Measurements from ENCODE around the gene MAZ. TPM values are rescaled to one million over a fixed set of nuclear protein-coding genes. Genes with fewer than 3 reads are reported as not detected.
A peak's percentile ranks its signal among the peaks of the same experiment; 100 is the strongest.

MAZ gene
- total and polyA plus RNA-seq, 2 of the 13 experiments (the other 11 are each of a cell fraction or from before 2014, with no cell fraction given) = 203 to 277 TPM

GRCh38 chr16:29804455-29805231 lies 1.7 kb upstream of the MAZ start (continued):
- no peak for TF ChIP-seq ZBTB10 (CRISPR knock-in tag; IDR thresholded peaks at IDR 0.05; ENCODE audit: borderline replicate concordance)
- TF ChIP-seq ERF (CRISPR knock-in tag; IDR thresholded peaks at IDR 0.05) = no peak
- TF ChIP-seq HMG20B (CRISPR knock-in tag; conservative IDR thresholded peaks at IDR 0.05) = no peak
- TF ChIP-seq PHB2 (IDR thresholded peaks at IDR 0.05; ENCODE audit: partially characterized antibody) = no peak
- no peak for TF ChIP-seq GLI4 (CRISPR knock-in tag; IDR thresholded peaks at IDR 0.05; ENCODE audit: borderline replicate concordance)
- no peak for TF ChIP-seq ZNF788 (CRISPR knock-in tag; IDR thresholded peaks at IDR 0.05; ENCODE audit: borderline replicate concordance)
- TF ChIP-seq TEF (CRISPR knock-in tag; IDR thresholded peaks at IDR 0.05) = peak; percentile 56; the same call in 1 of the 2 replicates
- no peak for TF ChIP-seq CENPT (CRISPR knock-in tag; IDR thresholded peaks at IDR 0.05; ENCODE audit: low read depth)
- 0 out of 2 replicates have a peak, but pooled peaks have one; percentile 19 for TF ChIP-seq TFAP4 (IDR thresholded peaks at IDR 0.05; ENCODE audit: borderline replicate concordance, low read depth)
- TF ChIP-seq REL (CRISPR knock-in tag; conservative IDR thresholded peaks at IDR 0.05) = no peak
- TF ChIP-seq CENPBD1 (CRISPR knock-in tag; IDR thresholded peaks at IDR 0.05; ENCODE audit: borderline replicate concordance, low read depth) = no peak
- TF ChIP-seq SP2 (CRISPR knock-in tag; IDR thresholded peaks at IDR 0.05) = no peak
- no peak for TF ChIP-seq MAFG (CRISPR knock-in tag; IDR thresholded peaks at IDR 0.05)
- no peak for TF ChIP-seq RERE (CRISPR knock-in tag; IDR thresholded peaks at IDR 0.05; ENCODE audit: low read depth)
- TF ChIP-seq BRF2 (CRISPR knock-in tag; IDR thresholded peaks at IDR 0.05) = no peak
- no peak for TF ChIP-seq DBP (CRISPR knock-in tag; IDR thresholded peaks at IDR 0.05; ENCODE audit: not compliant biosample characterization)

Data from HepG2 (cell line).